Left renal pelvis (tissue), 4 donors: ENCODE results near the gene IQCN. TPM values are rescaled to one million over a fixed set of nuclear protein-coding genes. Genes with fewer than 3 reads are reported as not detected.
"Not testable (repeated sequence)": the region's sequence is repeated elsewhere in the genome, so short reads cannot be mapped to it uniquely, and the experiment has no call there.

ENCODE experiments used
- DNase-seq, 4 donors: peaks; one replicate each; pipeline ENCODE4 v3.0.0-alpha.2; 2013; ENCODE audit warnings: low read depth in 4 of 4, low spot score in 3 of 4
- polyA plus RNA-seq, 4 donors: library from polyadenylated mRNA; unstranded; fragments of 120-200 nt; gene quantifications; one replicate each; pipeline ENCODE4 v1.2.1, GENCODE V29; 2013; ENCODE audit not compliant: insufficient read length in 4 of 4

Gene IQCN
- polyA plus RNA-seq, 4 donors: 5.0 to 13.4 (median 6.7) TPM

GRCh38 chr19:18218600-18218999 is 55.7 kb downstream of the IQCN start:
- no peak for DNase-seq

GRCh38 chr19:18218159-18218558 is 56.1 kb downstream of the IQCN start:
- no peak for DNase-seq

- no peak for DNase-seq
Observed at GRCh38 chr19:18216789-18217188, 57.5 kb downstream of the IQCN start.

- DNase-seq: no peak
Observed at GRCh38 chr19:18214779-18215433, 59.3 kb downstream of the IQCN start.

- no peak for DNase-seq
Observed at GRCh38 chr19:18211683-18212082, 62.6 kb downstream of the IQCN start.

- not testable (repeated sequence) for DNase-seq
Observed at GRCh38 chr19:18209912-18210311, 64.3 kb downstream of the IQCN start.

GRCh38 chr19:18208098-18208951 is 65.9 kb downstream of the IQCN start:
- no peak for DNase-seq

Other genes starting within 250 kb of the IQCN start
- under 1 TPM; 0.09 to 0.47 (median 0.24) TPM for gene IL12RB1, start 187.5 kb downstream of the IQCN start, polyA plus RNA-seq
- 1 to 10 TPM; 4.2 to 8.3 (median 4.9) TPM for gene MAST3, start 176.7 kb downstream of the IQCN start, polyA plus RNA-seq
- gene PIK3R2, start 121.3 kb downstream of the IQCN start, polyA plus RNA-seq: 10 to 100 TPM; 23.8 to 33.9 (median 29.9) TPM
- 10 to 100 TPM in 3 of 4 donors, 1 to 10 TPM in 1; 5.6 to 18.0 (median 12.1) TPM for gene IFI30, start 100.6 kb downstream of the IQCN start, polyA plus RNA-seq
- gene MPV17L2, start 81.2 kb downstream of the IQCN start, polyA plus RNA-seq: 10 to 100 TPM in 1 of 4 donors, 1 to 10 TPM in 3; 5.3 to 11.2 (median 9.2) TPM
- 1 to 10 TPM; 4.6 to 5.3 (median 5.0) TPM for gene RAB3A, start 70.4 kb downstream of the IQCN start, polyA plus RNA-seq
- 1 to 10 TPM in 1 of 4 donors, under 1 TPM in 3; 0.25 to 1.4 (median 0.68) TPM for gene PDE4C, start 48.0 kb downstream of the IQCN start, polyA plus RNA-seq
- 100 to 1,000 TPM in 2 of 4 donors, 10 to 100 TPM in 2; 57.4 to 363 (median 84.8) TPM for gene JUND, start 7.2 kb upstream of the IQCN start, polyA plus RNA-seq
- 100 to 1,000 TPM in 1 of 4 donors, 10 to 100 TPM in 3; 58.7 to 105 (median 86.2) TPM for gene LSM4, start 48.6 kb upstream of the IQCN start, polyA plus RNA-seq
- gene PGPEP1, start 66.1 kb upstream of the IQCN start, polyA plus RNA-seq: 10 to 100 TPM; 15.5 to 26.2 (median 25.8) TPM
- gene GDF15, start 111.7 kb upstream of the IQCN start, polyA plus RNA-seq: 10 to 100 TPM in 2 of 4 donors, 1 to 10 TPM in 2; 1.1 to 23.7 (median 7.6) TPM
- gene LRRC25, start 123.2 kb upstream of the IQCN start, polyA plus RNA-seq: 1 to 10 TPM in 2 of 4 donors, under 1 TPM in 2; 0.78 to 1.6 (median 1.1) TPM
- gene SSBP4, start 144.9 kb upstream of the IQCN start, polyA plus RNA-seq: 100 to 1,000 TPM in 1 of 4 donors, 10 to 100 TPM in 3; 68.0 to 128 (median 79.4) TPM
- gene ISYNA1, start 163.7 kb upstream of the IQCN start, polyA plus RNA-seq: 100 to 1,000 TPM in 2 of 4 donors, 10 to 100 TPM in 2; 98.7 to 147 (median 103) TPM
- 10 to 100 TPM in 1 of 4 donors, 1 to 10 TPM in 3; 7.8 to 12.0 (median 9.0) TPM for gene ELL, start 247.6 kb upstream of the IQCN start, polyA plus RNA-seq